Astrocyte of the spinal cord (primary cell): ENCODE data around the gene MYL4.

Experiments used
- DNase-seq: peaks from one replicate; pipeline ENCODE4 v3.0.0; 2011; ENCODE audit warnings: low read depth, low spot score
- H3K4me3 ChIP-seq: 2 replicates; pipeline ENCODE4 v1.5.1; 2011; ENCODE audit warnings: low read depth, mild to moderate bottlenecking, low read length, moderate library complexity
- in situ Hi-C: cut with HindIII; loops from 2 replicates; pipeline ENCODE4 v1.10.0; 2017; ENCODE audit warnings: low sequenced_read_pairs
- TF ChIP-seq, protein P1 (sequence below): IDR thresholded peaks from 2 replicates; pipeline ENCODE4 v1.5.1; 2012; ENCODE audit warnings: low read depth, mild to moderate bottlenecking, low read length, inconsistent platforms

Gene MYL4

DNA sequence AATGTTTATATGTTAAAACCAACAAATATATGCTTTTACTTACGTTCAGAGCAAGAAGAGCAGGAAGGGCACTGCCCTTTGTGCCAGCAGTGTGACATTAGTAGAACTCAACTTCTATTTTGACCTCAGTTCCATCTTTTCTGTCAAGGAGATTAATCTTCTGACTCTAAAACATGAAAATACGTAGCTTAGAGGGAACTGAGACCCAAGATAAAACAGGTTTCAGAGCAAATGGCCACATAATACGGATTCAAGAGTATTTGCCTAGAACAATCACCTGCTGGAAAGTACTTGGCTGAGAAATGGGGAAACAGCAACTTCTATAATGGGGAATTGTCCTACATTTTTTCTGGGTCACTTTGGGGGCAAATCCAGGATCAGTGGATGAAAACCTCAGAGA is 22.2 kb downstream of the MYL4 start:
- in situ Hi-C loops, result no loop called here
- TF ChIP-seq, protein P1, sequence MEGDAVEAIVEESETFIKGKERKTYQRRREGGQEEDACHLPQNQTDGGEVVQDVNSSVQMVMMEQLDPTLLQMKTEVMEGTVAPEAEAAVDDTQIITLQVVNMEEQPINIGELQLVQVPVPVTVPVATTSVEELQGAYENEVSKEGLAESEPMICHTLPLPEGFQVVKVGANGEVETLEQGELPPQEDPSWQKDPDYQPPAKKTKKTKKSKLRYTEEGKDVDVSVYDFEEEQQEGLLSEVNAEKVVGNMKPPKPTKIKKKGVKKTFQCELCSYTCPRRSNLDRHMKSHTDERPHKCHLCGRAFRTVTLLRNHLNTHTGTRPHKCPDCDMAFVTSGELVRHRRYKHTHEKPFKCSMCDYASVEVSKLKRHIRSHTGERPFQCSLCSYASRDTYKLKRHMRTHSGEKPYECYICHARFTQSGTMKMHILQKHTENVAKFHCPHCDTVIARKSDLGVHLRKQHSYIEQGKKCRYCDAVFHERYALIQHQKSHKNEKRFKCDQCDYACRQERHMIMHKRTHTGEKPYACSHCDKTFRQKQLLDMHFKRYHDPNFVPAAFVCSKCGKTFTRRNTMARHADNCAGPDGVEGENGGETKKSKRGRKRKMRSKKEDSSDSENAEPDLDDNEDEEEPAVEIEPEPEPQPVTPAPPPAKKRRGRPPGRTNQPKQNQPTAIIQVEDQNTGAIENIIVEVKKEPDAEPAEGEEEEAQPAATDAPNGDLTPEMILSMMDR, result no peak
- DNase-seq, result no peak
- no peak overlapping the region for H3K4me3 ChIP-seq

DNA sequence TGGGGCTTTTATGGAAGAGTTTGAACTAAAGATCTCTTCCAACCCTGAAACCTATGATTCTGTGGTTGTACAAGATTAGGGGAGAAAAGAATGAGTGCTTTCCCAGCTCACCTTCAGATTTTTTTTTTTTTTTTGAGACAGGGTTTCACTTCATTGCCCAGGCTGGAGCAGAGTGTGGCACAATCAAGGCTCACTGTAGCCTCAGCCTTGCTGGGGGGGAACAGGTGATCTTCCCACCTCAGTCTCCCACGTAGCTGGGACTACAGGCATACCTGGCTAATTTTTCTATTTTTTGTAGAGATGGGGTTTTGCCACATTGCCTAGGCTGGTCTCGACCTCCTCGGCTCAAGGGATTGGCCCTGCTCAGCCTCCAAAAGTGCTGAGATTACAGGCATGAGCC is 22.7 kb downstream of the MYL4 start:
- TF ChIP-seq, protein P1, result no peak
- no peak overlapping the region for H3K4me3 ChIP-seq
- no peak for DNase-seq
- in situ Hi-C loops, result no loop called here

DNA sequence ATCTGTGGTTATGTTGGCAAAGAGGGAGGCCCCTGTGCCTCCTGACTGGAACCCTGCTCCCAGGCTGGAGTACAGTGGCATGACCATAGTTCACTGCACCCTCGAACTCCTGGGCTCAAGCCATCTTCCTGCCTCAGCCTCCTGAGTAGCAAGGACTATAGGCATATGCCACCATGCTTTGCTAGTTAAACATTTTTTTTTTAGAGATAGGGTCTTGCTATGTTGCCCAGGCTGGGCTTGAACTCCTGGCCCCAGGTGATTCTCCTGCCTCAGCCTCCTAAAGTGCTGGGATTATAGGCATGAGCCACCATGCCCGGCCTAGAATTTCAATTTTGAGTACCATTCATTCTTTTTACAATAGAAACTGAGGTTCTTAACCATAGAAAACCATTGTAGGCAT is 23.3 kb downstream of the MYL4 start:
- in situ Hi-C loops, result no loop called here
- no peak for DNase-seq
- H3K4me3 ChIP-seq, result no peak overlapping the region
- TF ChIP-seq, protein P1, result no peak

DNA sequence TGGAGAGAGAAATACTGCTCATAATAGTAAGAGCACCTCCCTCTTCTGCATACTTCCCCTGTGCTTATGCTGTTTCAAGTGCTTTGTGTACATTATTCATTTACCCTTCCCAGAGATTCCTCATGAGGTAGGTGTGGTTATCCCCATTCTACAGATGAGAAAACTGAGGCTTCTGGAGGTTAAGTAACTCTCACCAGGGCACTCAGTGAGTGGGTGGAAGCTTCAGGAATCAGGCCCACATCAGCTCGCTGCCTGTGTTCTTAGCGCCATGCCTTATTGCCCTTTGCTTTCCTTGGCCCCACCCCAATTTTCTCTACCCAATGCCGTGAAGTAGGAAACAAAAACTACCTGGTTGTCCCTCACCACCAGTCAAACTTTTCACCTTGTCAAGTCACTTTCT is 26.4 kb downstream of the MYL4 start:
- in situ Hi-C loops, result no loop called here
- no peak for DNase-seq
- TF ChIP-seq, protein P1, result no peak
- H3K4me3 ChIP-seq, result no peak overlapping the region

DNA sequence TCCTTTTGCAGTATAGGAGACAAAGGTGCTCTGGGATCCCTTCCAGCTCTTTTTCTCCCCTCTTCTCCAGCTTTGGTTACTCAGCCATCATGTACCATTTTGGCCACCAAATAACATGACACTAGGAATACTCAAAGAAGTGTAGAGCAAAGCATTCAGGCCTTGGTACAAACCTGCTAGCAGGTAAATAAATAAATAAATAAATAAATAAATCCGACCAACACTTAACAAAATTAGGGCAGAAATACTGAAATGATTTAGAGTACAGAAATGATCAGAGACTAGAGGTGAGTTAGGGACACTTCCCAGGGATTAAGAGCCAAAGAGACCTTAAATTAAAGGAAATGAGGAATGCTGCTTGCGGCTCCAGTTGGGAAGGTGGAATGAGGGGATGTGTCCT is 26.8 kb downstream of the MYL4 start:
- H3K4me3 ChIP-seq, result no peak overlapping the region
- no peak for DNase-seq
- TF ChIP-seq, protein P1, result no peak
- in situ Hi-C loops, result no loop called here

DNA sequence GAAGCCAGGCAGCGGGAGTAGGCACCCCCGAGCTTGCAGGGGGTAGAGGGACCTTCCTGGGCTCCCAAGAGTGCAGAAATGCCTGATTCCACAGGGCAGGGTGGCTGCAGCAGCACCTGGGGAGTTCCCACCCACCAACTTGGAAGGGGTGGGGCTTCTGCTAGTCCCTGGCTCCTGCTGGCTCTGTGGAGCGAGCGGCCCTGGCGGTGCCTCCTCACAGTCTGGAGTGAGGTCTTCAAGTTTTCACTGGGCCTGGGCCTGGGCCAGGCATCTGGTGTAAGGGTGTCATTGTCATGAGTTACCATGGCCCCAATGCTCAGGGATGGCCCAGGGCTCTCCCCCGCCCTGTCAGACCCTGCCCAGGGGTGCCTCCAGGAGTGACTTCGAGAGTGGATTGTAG is 28.7 kb downstream of the MYL4 start:
- in situ Hi-C loops, result no loop called here
- no peak overlapping the region for H3K4me3 ChIP-seq
- TF ChIP-seq, protein P1, result no peak
- no peak for DNase-seq
